ENCODE data around the gene GUK1.

Gene GUK1

DNA sequence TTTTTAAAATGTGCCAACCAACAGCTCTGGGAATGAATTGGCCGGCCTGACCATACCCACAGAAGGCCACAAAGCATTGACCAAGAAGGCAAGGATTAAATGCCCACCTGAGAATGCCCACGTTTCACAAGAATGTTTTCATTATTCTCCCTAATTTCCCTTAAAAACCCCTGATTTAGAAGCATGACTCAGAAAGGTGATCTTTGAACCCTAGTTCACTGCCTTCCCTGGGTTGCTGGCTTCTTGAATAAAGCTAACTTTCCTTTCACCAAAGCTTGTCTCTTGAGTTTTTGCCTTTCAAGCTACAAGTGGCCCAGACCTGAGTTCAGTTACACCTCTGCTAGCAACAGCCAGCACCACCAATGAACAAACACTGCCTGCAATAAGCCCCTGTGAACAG is 16.6 kb upstream of the GUK1 start:
- no peak for DNase-seq (ENCODE audit: extremely low read depth in 1 of 2, low read depth in 1 of 2)

- no peak for DNase-seq (ENCODE audit: extremely low read depth in 1 of 2, low read depth in 1 of 2)
Measured at GRCh38 chr1:228125185-228125584, 14.9 kb upstream of the GUK1 start.

DNA sequence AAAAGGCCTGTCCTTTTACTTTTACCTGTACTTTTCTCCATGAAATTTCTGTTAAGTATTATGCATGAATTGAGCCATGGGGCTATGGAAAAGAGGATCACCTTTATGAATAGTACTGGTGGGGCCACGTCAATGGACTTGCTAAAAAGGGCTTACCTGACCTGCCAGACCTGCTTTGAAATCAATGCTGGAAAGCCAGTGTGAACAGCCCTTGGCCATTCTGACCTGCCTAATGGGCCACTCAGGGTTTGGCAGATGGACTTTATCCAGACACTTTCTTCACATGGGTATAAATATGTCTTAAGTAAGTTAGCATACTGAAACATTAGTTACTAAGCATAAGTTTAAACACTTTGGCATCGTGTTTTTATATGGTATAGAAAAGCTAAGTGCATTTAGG is 8.3 kb upstream of the GUK1 start:
- no peak for DNase-seq (ENCODE audit: extremely low read depth in 1 of 2, low read depth in 1 of 2)

- DNase-seq (ENCODE audit: extremely low read depth in 1 of 2, low read depth in 1 of 2): no peak
Measured at GRCh38 chr1:228134591-228134990, 5.5 kb upstream of the GUK1 start.

DNA sequence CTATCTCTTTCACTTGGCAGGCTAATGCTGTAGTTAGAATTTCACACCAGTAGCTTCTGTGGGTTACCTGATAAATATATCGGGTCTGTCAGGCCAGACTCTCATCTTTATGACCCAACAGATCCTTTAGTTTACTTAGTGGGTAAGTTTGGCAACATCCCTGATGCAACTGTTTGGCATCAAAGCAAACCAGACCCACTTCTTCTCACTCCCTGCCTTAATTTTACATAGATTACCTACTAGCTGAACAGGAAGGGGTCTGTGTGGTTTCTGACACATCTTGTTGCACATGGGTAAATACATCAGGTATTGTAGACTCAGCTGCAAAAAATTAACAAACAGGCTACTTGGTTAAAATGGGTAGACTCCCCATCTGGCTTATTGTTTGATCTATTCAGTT is 3.2 kb upstream of the GUK1 start:
- no peak for DNase-seq (ENCODE audit: extremely low read depth in 1 of 2, low read depth in 1 of 2)

DNA sequence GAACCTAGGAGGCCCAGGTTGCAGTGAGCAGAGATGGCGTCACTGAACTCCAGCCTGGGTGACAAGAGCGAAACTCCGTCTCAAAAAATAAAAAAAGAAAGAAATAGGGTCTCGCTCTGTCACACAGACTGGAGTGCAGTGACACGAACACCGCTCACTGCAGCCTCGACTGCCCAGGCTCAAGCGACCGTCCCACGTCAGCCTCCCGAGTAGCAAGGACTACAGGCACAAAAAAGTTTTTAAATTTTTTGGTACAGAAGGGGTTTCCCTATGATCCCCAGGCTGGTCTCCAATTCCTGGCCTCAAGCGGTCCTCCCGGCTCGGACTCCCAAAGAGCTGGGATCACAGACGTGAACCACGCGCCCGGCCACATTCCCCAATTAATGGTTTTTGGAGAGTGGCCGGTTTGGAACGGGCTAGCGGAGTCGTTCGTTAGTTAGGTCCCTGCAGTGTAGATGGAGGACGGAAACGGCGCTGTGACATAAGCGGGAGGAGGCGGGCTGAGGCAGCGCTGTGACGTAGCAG is 611 bp upstream of the GUK1 start:
- no peak for DNase-seq (ENCODE audit: extremely low read depth in 1 of 2, low read depth in 1 of 2)

- DNase-seq (ENCODE audit: extremely low read depth in 1 of 2, low read depth in 1 of 2): no peak
Measured at GRCh38 chr1:228140724-228141225, 696 bp downstream of the GUK1 start.

GRCh38 chr1:228141226-228142044 is 1.4 kb downstream of the GUK1 start:
- no peak for DNase-seq (ENCODE audit: extremely low read depth in 1 of 2, low read depth in 1 of 2)

- no peak for DNase-seq (ENCODE audit: extremely low read depth in 1 of 2, low read depth in 1 of 2)
Measured at GRCh38 chr1:228142155-228142691, 2.1 kb downstream of the GUK1 start.

GRCh38 chr1:228142701-228143136 is 2.6 kb downstream of the GUK1 start:
- no peak for DNase-seq (ENCODE audit: extremely low read depth in 1 of 2, low read depth in 1 of 2)

- no peak for DNase-seq (ENCODE audit: extremely low read depth in 1 of 2, low read depth in 1 of 2)
Measured at GRCh38 chr1:228143480-228144192, 3.6 kb downstream of the GUK1 start.

DNA sequence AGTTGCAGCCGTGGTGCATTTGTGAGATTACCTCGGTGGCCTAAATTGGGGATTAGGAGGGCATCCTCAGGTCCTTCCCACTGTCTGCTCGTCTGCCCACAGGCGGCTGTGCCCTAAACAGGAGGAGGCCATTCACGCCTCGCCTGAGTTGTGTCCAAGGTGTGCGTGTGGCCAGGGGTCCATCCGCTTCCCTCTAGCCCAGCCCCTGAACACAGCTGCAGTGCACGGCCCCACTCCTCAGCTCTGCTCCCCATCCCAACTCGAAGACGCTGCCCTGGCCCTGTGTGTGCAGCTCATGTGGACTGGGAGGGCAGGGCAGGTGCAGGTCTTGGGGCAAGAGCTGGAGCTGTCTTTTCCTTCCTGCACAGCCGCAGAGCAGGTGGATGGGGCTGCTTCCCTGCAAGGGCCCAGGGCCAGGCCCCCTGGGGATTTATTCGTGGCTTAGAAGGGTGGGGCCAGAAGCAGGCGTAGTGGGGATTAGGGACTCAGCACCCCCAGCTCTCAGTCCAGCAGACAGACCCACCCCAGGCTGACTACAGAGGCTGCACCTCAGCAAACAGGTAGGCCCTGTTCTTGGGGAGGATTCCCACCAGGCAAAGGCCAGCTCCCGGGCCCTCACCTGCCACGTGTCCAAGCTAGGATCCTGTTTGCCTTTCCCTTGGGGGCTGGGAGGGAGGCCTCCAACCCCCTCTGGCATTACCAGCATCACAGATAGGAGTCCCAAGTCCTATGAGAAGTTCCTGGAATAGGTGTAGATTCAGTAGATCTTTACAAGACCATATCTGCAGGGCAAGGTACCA is 4.3 kb downstream of the GUK1 start:
- DNase-seq (ENCODE audit: extremely low read depth in 1 of 2, low read depth in 1 of 2): no peak

DNA sequence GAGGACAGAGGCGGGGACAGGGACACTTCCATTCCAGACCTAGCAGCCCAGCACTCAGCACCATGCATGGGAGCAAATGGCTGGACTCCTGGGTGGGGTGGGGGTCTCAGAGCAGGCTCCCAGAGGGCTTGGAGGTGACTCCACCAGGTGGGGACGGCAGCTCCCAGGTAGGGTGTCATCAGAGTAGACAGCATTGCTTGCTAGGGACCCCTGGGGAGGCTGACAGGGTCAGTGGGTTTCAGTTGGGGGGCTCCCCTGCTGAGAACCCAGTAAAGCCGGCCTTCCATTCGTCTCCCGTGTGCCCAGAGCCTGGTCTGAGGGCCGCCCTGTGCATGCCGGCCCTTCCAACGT is 4.9 kb downstream of the GUK1 start:
- DNase-seq (ENCODE audit: extremely low read depth in 1 of 2, low read depth in 1 of 2): no peak

- DNase-seq (ENCODE audit: extremely low read depth in 1 of 2, low read depth in 1 of 2): no peak
Measured at GRCh38 chr1:228145463-228146416, 5.7 kb downstream of the GUK1 start.

GRCh38 chr1:228146417-228147150 is 6.5 kb downstream of the GUK1 start:
- no peak for DNase-seq (ENCODE audit: extremely low read depth in 1 of 2, low read depth in 1 of 2)

- DNase-seq (ENCODE audit: extremely low read depth in 1 of 2, low read depth in 1 of 2): no peak
Measured at GRCh38 chr1:228147151-228147693, 7.1 kb downstream of the GUK1 start.

DNA sequence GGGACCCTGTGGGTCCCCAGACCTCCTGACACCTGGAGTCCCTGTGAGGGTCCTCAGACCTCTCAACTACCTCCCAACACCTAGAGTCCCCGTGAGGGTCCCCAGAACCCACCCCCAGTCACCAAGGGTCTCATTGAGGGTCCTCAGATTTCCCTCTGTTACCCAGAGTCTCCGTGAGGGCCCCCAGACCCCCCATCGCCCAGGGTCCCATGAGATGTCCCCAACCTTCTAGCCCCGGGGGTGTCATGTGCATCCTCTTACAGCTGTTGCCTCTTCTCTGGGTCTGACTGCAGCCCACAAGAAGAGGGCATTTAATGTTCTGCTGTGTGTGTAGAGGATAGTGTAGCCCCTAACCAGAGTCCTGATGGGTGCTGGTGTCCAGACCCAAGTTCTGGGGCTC is 7.7 kb downstream of the GUK1 start:
- DNase-seq (ENCODE audit: extremely low read depth in 1 of 2, low read depth in 1 of 2): no peak

- DNase-seq (ENCODE audit: extremely low read depth in 1 of 2, low read depth in 1 of 2): no peak
Measured at GRCh38 chr1:228148196-228148861, 8.2 kb downstream of the GUK1 start.
